OCI-LY1 (cell line): ENCODE results near the gene TENM4.

Source experiments
- H2AFZ ChIP-seq: fragments of 200-600 bp; sonication (generic), shearing (Covaris generic); 2 replicates; pipeline ENCODE4 v1.6.0; 2014; ENCODE audit warnings: antibody characterized with exemption, mild to moderate bottlenecking, low read length
- H3F3A ChIP-seq: fragments of 200-600 bp; sonication (generic), shearing (Covaris generic); 2 replicates; pipeline ENCODE4 v1.6.0; 2014; ENCODE audit warnings: mild to moderate bottlenecking, antibody characterized with exemption, low read length, moderate library complexity; ENCODE audit not compliant: insufficient read depth
- H3K27ac ChIP-seq: fragments of 200-600 bp; sonication (generic); 2 replicates; pipeline ENCODE4 v1.5.1; 2014; ENCODE audit warnings: low read length, mixed run types, mild to moderate bottlenecking, low read depth; ENCODE audit not compliant: poor library complexity, severe bottlenecking
- H3K27me3 ChIP-seq: fragments of 200-600 bp; sonication (generic); 2 replicates; pipeline ENCODE4 v1.6.0; 2014; ENCODE audit warnings: antibody characterized with exemption, mild to moderate bottlenecking, low read length, moderate library complexity; ENCODE audit not compliant: insufficient read depth
- H3K36me3 ChIP-seq: fragments of 200-600 bp; sonication (generic); 2 replicates; pipeline ENCODE4 v1.6.1; 2014; ENCODE audit warnings: mild to moderate bottlenecking, antibody characterized with exemption, low read length, moderate library complexity, mixed read lengths; ENCODE audit not compliant: insufficient read depth
- H3K4me1 ChIP-seq: fragments of 200-600 bp; sonication (generic); 2 replicates; pipeline ENCODE4 v1.5.1; 2014; ENCODE audit warnings: mild to moderate bottlenecking, low read length, moderate library complexity; ENCODE audit not compliant: insufficient read depth, severe bottlenecking
- H3K4me2 ChIP-seq: fragments of 200-600 bp; sonication (generic), shearing (Covaris generic); 2 replicates; pipeline ENCODE4 v1.6.1; 2014; ENCODE audit warnings: low read length
- H3K4me3 ChIP-seq: fragments of 200-600 bp; sonication (generic); 2 replicates; pipeline ENCODE4 v1.5.1; 2014; ENCODE audit warnings: low read length, low read depth, mild to moderate bottlenecking, mixed read lengths; ENCODE audit not compliant: poor library complexity, severe bottlenecking
- H3K79me2 ChIP-seq: fragments of 200-600 bp; shearing (Covaris generic); 2 replicates; pipeline ENCODE4 v1.6.1; 2016; ENCODE audit warnings: mixed run types, low read length, mixed read lengths; ENCODE audit not compliant: insufficient read depth
- H3K9ac ChIP-seq: fragments of 200-600 bp; sonication (generic), shearing (Covaris generic); 2 replicates; pipeline ENCODE4 v1.6.1; 2014; ENCODE audit warnings: mild to moderate bottlenecking, low read length, mixed read lengths
- H3K9me2 ChIP-seq: fragments of 200-600 bp; sonication (generic), shearing (Covaris generic); 2 replicates; pipeline ENCODE4 v1.6.1; 2014; ENCODE audit warnings: low read depth, mild to moderate bottlenecking, low read length, mixed read lengths
- H3K9me3 ChIP-seq: fragments of 200-600 bp; shearing (Covaris generic); 2 replicates; pipeline ENCODE4 v1.6.1; 2014; ENCODE audit warnings: low read length, mixed read lengths
- H4K20me1 ChIP-seq: fragments of 200-600 bp; sonication (generic), shearing (Covaris generic); 2 replicates; pipeline ENCODE4 v1.6.0; 2016; ENCODE audit warnings: mild to moderate bottlenecking, low read length; ENCODE audit not compliant: insufficient read depth
- EZH2 ChIP-seq: fragments of 200-600 bp; sonication (generic), shearing (Covaris generic); IDR thresholded peaks from 2 replicates; pipeline ENCODE4 v1.8.0; 2017; ENCODE audit warnings: borderline replicate concordance, mixed run types, mild to moderate bottlenecking, antibody characterized with exemption, low read length, moderate library complexity, mixed read lengths
- TF ChIP-seq, protein P1 (sequence below): fragments of 200-600 bp; sonication (generic), shearing (Covaris generic); IDR thresholded peaks from 2 replicates; pipeline ENCODE4 v1.5.1; 2017; ENCODE audit warnings: mild to moderate bottlenecking, antibody characterized with exemption, low read length, moderate library complexity, mixed read lengths

TENM4 gene

DNA sequence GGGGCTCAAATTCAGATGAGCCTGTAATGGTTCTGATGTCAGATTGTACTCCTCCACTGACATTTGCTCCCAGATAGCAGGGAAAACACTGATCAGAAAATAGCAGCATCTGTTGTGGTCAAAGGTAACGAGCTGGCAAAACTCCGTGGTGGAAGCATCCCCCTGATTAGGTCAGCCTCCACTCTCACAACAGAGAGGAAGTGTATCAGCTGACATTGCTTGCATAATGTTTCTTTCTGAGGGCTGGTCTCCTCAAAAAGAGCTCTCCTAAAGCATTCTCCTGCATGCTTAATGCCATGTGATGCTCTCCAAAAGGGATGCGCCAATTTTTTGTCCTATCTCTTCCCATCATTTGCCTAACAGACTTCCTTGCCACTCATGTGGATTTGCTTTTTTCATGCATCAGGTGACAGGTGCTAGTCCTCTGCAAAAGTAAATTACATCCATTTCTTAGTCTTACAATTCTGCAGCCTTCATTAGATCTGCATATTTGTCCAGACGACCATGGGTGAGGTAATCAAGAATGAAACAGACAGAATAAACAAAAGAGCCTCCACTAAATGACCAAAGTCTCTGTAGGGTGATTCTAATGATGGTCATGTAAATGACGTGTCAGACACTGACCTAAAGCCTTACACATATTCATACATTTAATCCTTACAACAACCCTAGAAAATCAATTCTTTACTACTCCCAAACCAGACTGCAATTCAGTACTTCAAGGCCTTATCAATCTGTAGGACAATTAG, 6.4 kb upstream of the TENM4 start:
- H3K9me2 ChIP-seq = no peaks in the 10 kb centered on the region
- no peak overlapping the region for H3K9ac ChIP-seq
- no peaks in the 10 kb centered on the region for H3K9me3 ChIP-seq
- no peaks in the 10 kb centered on the region for H3K36me3 ChIP-seq
- TF ChIP-seq, protein P1, sequence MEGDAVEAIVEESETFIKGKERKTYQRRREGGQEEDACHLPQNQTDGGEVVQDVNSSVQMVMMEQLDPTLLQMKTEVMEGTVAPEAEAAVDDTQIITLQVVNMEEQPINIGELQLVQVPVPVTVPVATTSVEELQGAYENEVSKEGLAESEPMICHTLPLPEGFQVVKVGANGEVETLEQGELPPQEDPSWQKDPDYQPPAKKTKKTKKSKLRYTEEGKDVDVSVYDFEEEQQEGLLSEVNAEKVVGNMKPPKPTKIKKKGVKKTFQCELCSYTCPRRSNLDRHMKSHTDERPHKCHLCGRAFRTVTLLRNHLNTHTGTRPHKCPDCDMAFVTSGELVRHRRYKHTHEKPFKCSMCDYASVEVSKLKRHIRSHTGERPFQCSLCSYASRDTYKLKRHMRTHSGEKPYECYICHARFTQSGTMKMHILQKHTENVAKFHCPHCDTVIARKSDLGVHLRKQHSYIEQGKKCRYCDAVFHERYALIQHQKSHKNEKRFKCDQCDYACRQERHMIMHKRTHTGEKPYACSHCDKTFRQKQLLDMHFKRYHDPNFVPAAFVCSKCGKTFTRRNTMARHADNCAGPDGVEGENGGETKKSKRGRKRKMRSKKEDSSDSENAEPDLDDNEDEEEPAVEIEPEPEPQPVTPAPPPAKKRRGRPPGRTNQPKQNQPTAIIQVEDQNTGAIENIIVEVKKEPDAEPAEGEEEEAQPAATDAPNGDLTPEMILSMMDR = no peak
- no peak for TF ChIP-seq EZH2
- H2AFZ ChIP-seq = no peak overlapping the region
- no peak overlapping the region for H3K4me3 ChIP-seq
- H4K20me1 ChIP-seq = no peaks in the 10 kb centered on the region
- H3K4me2 ChIP-seq = no peak overlapping the region
- no peaks in the 10 kb centered on the region for H3K79me2 ChIP-seq
- H3K4me1 ChIP-seq = no peaks in the 10 kb centered on the region
- no peaks in the 10 kb centered on the region for H3K27me3 ChIP-seq
- H3K27ac ChIP-seq = no peak overlapping the region
- H3F3A ChIP-seq = no peaks in the 10 kb centered on the region

DNA sequence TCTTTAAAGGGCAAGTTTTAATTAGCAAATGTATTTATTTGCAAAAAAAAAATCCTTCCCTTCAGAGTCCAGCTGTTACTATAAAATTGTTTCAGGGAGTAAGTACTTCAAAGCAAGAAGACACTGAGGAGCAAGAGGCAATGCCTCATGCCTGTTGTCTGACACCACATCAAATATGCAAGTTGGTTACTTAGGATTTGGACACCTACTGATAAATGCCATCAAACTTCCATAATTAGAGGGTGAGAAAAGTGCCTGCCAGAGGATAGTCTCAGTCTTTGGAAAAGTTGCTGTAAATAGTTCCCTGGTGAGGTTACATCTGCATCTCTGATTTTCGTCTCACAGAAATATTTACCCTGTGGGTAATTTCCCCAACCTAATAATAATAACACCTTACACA, 4.1 kb upstream of the TENM4 start:
- no peaks in the 10 kb centered on the region for H4K20me1 ChIP-seq
- no peak overlapping the region for H3K4me2 ChIP-seq
- H3K79me2 ChIP-seq = no peaks in the 10 kb centered on the region
- H2AFZ ChIP-seq = no peak overlapping the region
- peaks cover 4% of the 10 kb centered on the region; the same call in 1 of the 2 replicates for H3K27me3 ChIP-seq
- H3K9me2 ChIP-seq = no peaks in the 10 kb centered on the region
- H3K4me1 ChIP-seq = no peaks in the 10 kb centered on the region
- no peaks in the 10 kb centered on the region for H3F3A ChIP-seq
- no peaks in the 10 kb centered on the region for H3K36me3 ChIP-seq
- H3K9me3 ChIP-seq = no peaks in the 10 kb centered on the region
- no peak overlapping the region for H3K4me3 ChIP-seq
- TF ChIP-seq, protein P1 = no peak
- no peak for TF ChIP-seq EZH2
- H3K9ac ChIP-seq = no peak overlapping the region
- H3K27ac ChIP-seq = no peak overlapping the region

DNA sequence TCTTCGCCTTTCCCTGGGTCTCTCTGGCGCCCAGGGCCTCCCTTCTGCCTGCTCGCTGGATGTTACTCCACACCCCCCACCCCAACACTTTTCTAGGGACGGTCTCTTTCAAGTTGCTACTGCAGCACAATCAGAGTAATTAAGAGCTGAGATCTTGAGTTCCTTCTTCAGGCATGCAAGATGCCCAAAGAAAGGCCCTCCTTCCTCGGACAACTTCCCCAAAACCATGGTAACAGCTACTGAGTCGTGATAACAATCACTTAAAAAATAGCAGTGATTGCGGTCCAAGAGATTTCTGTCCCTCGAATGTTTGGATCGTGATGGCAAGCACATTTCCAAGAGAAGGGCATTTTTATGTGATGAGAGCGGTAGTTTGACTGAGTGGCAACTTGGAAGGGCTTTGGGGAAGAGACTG, 638 bp upstream of the TENM4 start:
- Histone ChIP-seq H3K4me3 (no peak overlapping the region), H3K9me2 (no peaks in the 10 kb centered on the region), H3K27ac (no peak overlapping the region), H3K9ac (no peak overlapping the region), H3K4me2 (no peak overlapping the region), H3F3A (no peaks in the 10 kb centered on the region), H3K79me2 (no peaks in the 10 kb centered on the region), H3K4me1 (no peaks in the 10 kb centered on the region), H2AFZ (no peak overlapping the region), H4K20me1 (no peaks in the 10 kb centered on the region), H3K27me3 (peaks cover 4% of the 10 kb centered on the region; the same call in 1 of the 2 replicates), H3K9me3 (no peaks in the 10 kb centered on the region), H3K36me3 (no peaks in the 10 kb centered on the region)
- no peak for TF ChIP-seq EZH2
- TF ChIP-seq, protein P1 = no peak
